Stimulated activated CD4-positive, alpha-beta T cell treated with anti-CD3 and anti-CD28 coated beads, Interleukin-12 subunit alpha, Interleukin-12 subunit beta, amount 100 ng/mL, for 24 hours (primary cell): ENCODE results near the gene YJU2.

Source experiments
- DNase-seq, 2 experiments: peaks; one replicate each; pipeline ENCODE4 v3.0.0-alpha.2; 2020; ENCODE audit warnings: low read depth in 2 of 2

Gene YJU2

GRCh38 chr19:4297901-4298809 is 51.3 kb downstream of the YJU2 start:
- peak in 1 of 2 experiments; percentile 20 for DNase-seq

- no peak for DNase-seq
These were observed 52.1 kb downstream of the YJU2 start for GRCh38 chr19:4298810-4299550.

GRCh38 chr19:4300589-4300988 is 53.7 kb downstream of the YJU2 start:
- DNase-seq: no peak

GRCh38 chr19:4301590-4302242 is 54.8 kb downstream of the YJU2 start:
- DNase-seq: no peak

GRCh38 chr19:4302243-4302640 is 55.4 kb downstream of the YJU2 start, which contains the start of gene TMIGD2:
TMIGD2 (minus strand) TSS chr19:4302389; CDS start chr19:4302385, 4 bp downstream.
- no peak for DNase-seq

GRCh38 chr19:4303819-4304537 is 57.1 kb downstream of the YJU2 start:
- DNase-seq: no peak

GRCh38 chr19:4304538-4305256 is 57.8 kb downstream of the YJU2 start, which contains the start of gene FSD1:
FSD1 (plus strand) TSS chr19:4304598; CDS start chr19:4304747, 149 bp downstream.
- DNase-seq: peak; percentile 51 to 77

- DNase-seq: no peak
These were observed 58.4 kb downstream of the YJU2 start for GRCh38 chr19:4305257-4305612.

GRCh38 chr19:4305659-4306058 is 58.8 kb downstream of the YJU2 start:
- DNase-seq: no peak

GRCh38 chr19:4310247-4311121 is 63.6 kb downstream of the YJU2 start:
- no peak for DNase-seq

- no peak for DNase-seq
These were observed 67.1 kb downstream of the YJU2 start for GRCh38 chr19:4313847-4314490.

GRCh38 chr19:4316956-4317355 is 70.1 kb downstream of the YJU2 start:
- DNase-seq: no peak

GRCh38 chr19:4318460-4318859 is 71.6 kb downstream of the YJU2 start:
- DNase-seq: no peak
